Ovary (tissue), 3 donors: ENCODE data around the gene TP63.

Experiments used
- CTCF ChIP-seq, 3 donors: fragments of 450-650 bp in 2 of 3; fragments of 200-600 bp in 1 of 3; IDR thresholded peaks; one replicate each; pipeline versions ENCODE4 v1.5.1 to v1.8.0; 2016 to 2022; ENCODE audit warnings: antibody characterized with exemption in 3 of 3, mild to moderate bottlenecking in 1 of 3
- EP300 ChIP-seq: sonication (generic); formaldehyde crosslinking; IDR thresholded peaks from one replicate; pipeline ENCODE4 v1.6.1; 2017; ENCODE audit warnings: antibody characterized with exemption
- POLR2A ChIP-seq: fragments of 450-650 bp; IDR thresholded peaks from one replicate; pipeline ENCODE4 v1.6.1; 2017; ENCODE audit warnings: antibody characterized with exemption, mild to moderate bottlenecking, moderate library complexity
- donor health status: DM: no; HTN: no; CAD: no.

DNA sequence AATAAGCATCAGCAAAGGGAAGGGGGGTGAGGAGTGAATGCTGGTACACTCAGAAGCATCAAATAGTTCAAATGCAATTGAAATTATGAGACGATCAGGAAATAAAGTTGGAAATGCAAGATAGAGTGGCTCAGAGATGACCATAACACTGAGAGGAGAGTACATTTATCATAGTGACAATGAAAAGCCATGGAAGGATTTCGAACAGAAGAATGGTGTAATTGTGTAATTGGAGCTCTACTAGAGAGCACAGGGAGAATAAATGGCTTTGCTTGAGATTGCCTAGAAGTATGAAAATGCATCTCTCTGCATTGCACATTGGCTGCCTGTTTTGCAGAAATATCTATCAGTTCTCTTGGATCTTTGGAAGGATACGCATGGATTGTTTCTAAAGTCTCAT lies 163.3 kb downstream of the TP63 start:
- no peak for TF ChIP-seq CTCF (IDR thresholded peaks at IDR 0.05)
- TF ChIP-seq POLR2A = no peak
- TF ChIP-seq EP300 = no peak
